Pancreas (tissue), 10 donors: Measurements from ENCODE around the gene CAPRIN2. TPM values are rescaled to one million over a fixed set of nuclear protein-coding genes. Genes with fewer than 3 reads are reported as not detected.

Experiments used
- ATAC-seq, 4 donors: fragments of 200-7000 bp; cut with Tn5 transposase; one replicate each; pipeline versions ENCODE4 v1.8.0 to v1.9.1; 2020; ENCODE audit warnings: mild to moderate bottlenecking in 4 of 4, moderate library complexity in 4 of 4
- DNase-seq, 6 donors: peaks; one replicate each; pipeline ENCODE4 v3.0.0-alpha.2; 2020
- FAIRE-seq: peaks from 2 replicates; lab custom pipeline; 2012; peaks lifted over from hg19 to GRCh38; lab: Jason Lieb, UNC
- H3K27ac ChIP-seq, 4 donors: fragments of 200-600 bp; sonication (generic); 1 replicate in 3 of 4; 2 replicates in 1 of 4; pipeline versions ENCODE4 v1.5.0 to v1.8.0; 2020
- H3K27me3 ChIP-seq, 4 donors: fragments of 200-600 bp; one replicate each; pipeline ENCODE4 v1.8.0; 2021
- H3K36me3 ChIP-seq, 3 donors: fragments of 200-600 bp; sonication (generic) in 1 of 3; one replicate each; pipeline versions ENCODE4 v1.5.0 to v1.8.0; 2020 to 2021
- H3K4me1 ChIP-seq, 3 donors: fragments of 200-600 bp; one replicate each; pipeline ENCODE4 v1.8.0; 2021
- H3K4me3 ChIP-seq, 4 donors: fragments of 200-600 bp; sonication (generic) in 2 of 4; one replicate each; pipeline versions ENCODE4 v1.5.0 to v1.8.0; 2020 to 2021
- H3K9me3 ChIP-seq, 4 donors: fragments of 200-600 bp; one replicate each; pipeline ENCODE4 v1.8.0; 2021
- WGBS, 2 donors: extraction: QIAGEN DNeasy Blood & Tissue Kit; methylation state at CpG; one replicate each; pipeline ENCODE4 v1.1.7; 2013; 5-methylcytosine and 5-hydroxymethylcytosine counted together
- intact Hi-C, 3 donors: fragments of 100-400 bp; cut with DNase I; formaldehyde crosslinking; loops; one replicate each; pipeline versions ENCODE4 v1.11.1 to v1.14.2; 2022
- polyA plus RNA-seq, 2 donors: library from polyadenylated mRNA; stranded (reverse); fragments of 200-250 nt; gene quantifications; one replicate each; pipeline ENCODE4 v1.2.3, GENCODE V29; 2013
- total RNA-seq, 6 donors: library from RNA; stranded (reverse); fragmentation: NEBNext Ultra II Directional in 4 of 6; extraction: Animal tissue kit (Norgen Biotek cat#: 25700) in 4 of 6; gene quantifications; one replicate each; pipeline versions ENCODE4 v1.2.1 to v1.2.4, GENCODE V29; 2021 to 2023
- TF ChIP-seq, protein P1 (sequence below), 4 donors: fragments of 200-600 bp; sonication (generic) in 3 of 4; IDR thresholded peaks; one replicate each; pipeline versions ENCODE4 v1.5.0 to v1.8.0; 2021; ENCODE audit warnings: antibody characterized with exemption in 4 of 4
- donor health status: healthy with polysubstance abuse.
- donor health status: DM: no; HTN: no; CAD: no; lungs with moderate emphysema.
- donor health status: DM: no; HTN: no; CAD: no.
- donor health status: control.
- donor health status: control.
- donor health status: Bipolar disorder and iron deficiency.
- donor health status: DM: yes; HTN: yes; CAD: no.
- donor health status: DM: no; HTN: no; CAD: no.
- donor health status: DM: no; HTN: no; CAD: no.
- donor health status: DM: yes; HTN: yes; CAD: no.

The CAPRIN2 gene
- total and polyA plus RNA-seq, 8 donors = 5.7 to 25.6 (median 10.8) TPM

DNA sequence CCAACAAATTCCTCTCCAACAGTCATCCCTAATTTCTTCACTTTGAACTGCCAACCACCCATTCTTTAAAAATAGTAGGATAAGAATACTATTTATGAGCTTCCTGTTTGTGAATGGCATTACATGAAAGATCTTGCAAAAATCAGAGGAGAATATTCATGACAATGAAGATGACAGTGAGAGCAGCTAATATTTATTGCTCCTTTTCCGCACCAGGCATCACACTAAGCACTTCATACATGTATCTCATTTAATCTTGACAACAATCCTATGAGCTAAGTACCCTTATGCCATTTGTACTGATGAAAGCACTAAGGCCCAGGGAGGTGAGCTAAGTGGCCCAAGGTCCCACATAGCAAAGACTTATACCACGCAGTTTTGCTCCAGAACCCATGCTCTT, 37.3 kb upstream of the CAPRIN2 start:
- no peaks in the 10 kb centered on the region for H3K27me3 ChIP-seq
- H3K4me3 ChIP-seq = no peak overlapping the region
- TF ChIP-seq, protein P1, sequence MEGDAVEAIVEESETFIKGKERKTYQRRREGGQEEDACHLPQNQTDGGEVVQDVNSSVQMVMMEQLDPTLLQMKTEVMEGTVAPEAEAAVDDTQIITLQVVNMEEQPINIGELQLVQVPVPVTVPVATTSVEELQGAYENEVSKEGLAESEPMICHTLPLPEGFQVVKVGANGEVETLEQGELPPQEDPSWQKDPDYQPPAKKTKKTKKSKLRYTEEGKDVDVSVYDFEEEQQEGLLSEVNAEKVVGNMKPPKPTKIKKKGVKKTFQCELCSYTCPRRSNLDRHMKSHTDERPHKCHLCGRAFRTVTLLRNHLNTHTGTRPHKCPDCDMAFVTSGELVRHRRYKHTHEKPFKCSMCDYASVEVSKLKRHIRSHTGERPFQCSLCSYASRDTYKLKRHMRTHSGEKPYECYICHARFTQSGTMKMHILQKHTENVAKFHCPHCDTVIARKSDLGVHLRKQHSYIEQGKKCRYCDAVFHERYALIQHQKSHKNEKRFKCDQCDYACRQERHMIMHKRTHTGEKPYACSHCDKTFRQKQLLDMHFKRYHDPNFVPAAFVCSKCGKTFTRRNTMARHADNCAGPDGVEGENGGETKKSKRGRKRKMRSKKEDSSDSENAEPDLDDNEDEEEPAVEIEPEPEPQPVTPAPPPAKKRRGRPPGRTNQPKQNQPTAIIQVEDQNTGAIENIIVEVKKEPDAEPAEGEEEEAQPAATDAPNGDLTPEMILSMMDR (IDR thresholded peaks at IDR 0.05) = no peak
- WGBS, 2 donors = 96 to 98% methylated on average over 2 of the region's 2 CpGs
- no peaks in the 10 kb centered on the region for H3K9me3 ChIP-seq
- H3K27ac ChIP-seq = no peak overlapping the region
- DNase-seq = no peak
- no peak for FAIRE-seq
- ATAC-seq = no peak
- intact Hi-C loops = no loop called here
- H3K36me3 ChIP-seq = no peaks in the 10 kb centered on the region
- H3K4me1 ChIP-seq = no peaks in the 10 kb centered on the region

DNA sequence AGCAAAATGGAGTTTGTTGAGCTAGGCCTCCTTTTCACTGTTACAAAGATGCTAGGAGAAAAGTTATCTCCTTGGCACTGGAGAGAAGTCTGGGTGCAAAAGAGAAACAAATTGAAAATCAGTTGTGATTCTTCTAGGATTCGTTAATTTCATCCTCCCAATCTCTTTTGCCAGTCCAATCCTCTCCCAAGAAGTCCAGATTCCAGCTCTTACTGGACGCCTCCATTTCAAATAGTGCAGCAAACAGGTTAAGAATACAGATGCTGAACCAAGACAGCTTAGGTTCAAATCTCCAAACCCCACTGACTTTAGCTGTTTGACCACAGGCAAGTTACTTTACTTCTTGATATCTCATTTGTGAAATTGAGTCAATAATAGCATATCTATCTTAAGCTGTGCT, 34.0 kb upstream of the CAPRIN2 start:
- Histone ChIP-seq H3K36me3 (no peaks in the 10 kb centered on the region), H3K4me3 (no peak overlapping the region), H3K27me3 (no peaks in the 10 kb centered on the region), H3K9me3 (no peaks in the 10 kb centered on the region), H3K27ac (no peak overlapping the region), H3K4me1 (no peaks in the 10 kb centered on the region)
- TF ChIP-seq, protein P1 (IDR thresholded peaks at IDR 0.05) = no peak
- WGBS, 2 donors = 79 to 84% methylated on average over 2 of the region's 2 CpGs
- FAIRE-seq (no peak), DNase-seq (no peak), ATAC-seq (no peak)
- intact Hi-C loops = no loop called here

DNA sequence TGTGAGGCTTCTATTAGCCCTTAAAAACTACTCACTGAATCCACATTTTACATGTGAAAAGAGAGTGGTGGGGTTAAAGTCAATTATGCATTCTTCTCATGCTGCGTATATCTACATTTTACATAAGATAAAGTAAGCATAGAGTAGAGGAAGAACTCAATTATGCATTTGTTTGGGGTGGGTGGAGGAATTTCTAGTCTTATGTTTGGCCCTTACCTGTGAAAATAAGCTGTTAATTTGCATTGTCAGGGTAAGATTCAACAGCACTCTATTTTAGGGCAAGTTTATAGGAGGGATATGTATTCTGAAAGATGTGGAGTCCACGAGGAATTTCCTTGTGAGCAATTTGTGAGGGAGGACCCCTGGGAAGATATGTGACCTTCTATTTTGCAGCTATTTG, 30.9 kb upstream of the CAPRIN2 start:
- 71 to 76% methylated on average over 2 of the region's 2 CpGs for WGBS, 2 donors
- no peak overlapping the region for H3K4me3 ChIP-seq
- H3K27me3 ChIP-seq = no peaks in the 10 kb centered on the region
- FAIRE-seq = no peak
- H3K27ac ChIP-seq = no peak overlapping the region
- TF ChIP-seq, protein P1 (IDR thresholded peaks at IDR 0.05) = no peak
- no peaks in the 10 kb centered on the region for H3K36me3 ChIP-seq
- H3K4me1 ChIP-seq = no peaks in the 10 kb centered on the region
- intact Hi-C loops = no loop called here
- no peaks in the 10 kb centered on the region for H3K9me3 ChIP-seq
- no peak for ATAC-seq
- DNase-seq = no peak

DNA sequence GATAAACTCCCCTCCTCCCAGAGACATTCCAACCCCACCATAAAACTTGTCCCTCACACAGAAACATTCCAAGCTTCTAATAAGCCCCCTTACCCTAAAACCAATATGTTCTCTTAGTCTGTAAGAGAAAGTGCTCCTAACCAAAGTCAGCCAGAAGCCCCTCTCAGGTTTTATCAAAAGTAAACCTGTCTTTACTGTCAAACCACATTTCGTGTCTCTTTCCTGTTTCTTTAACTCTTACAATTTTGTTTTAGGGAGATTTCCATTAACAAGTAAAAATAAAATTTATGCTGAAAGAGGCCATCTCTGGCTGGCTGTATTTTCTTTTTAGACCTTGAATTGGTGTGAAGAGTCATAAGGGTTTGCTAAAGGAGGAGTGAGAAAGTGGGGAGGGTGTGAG, 29.8 kb upstream of the CAPRIN2 start:
- Histone ChIP-seq H3K27me3 (no peaks in the 10 kb centered on the region), H3K27ac (no peak overlapping the region), H3K9me3 (no peaks in the 10 kb centered on the region), H3K36me3 (no peaks in the 10 kb centered on the region), H3K4me3 (no peak overlapping the region), H3K4me1 (no peaks in the 10 kb centered on the region)
- DNase-seq (no peak), FAIRE-seq (no peak), ATAC-seq (no peak)
- intact Hi-C loops = no loop called here
- TF ChIP-seq, protein P1 (IDR thresholded peaks at IDR 0.05) = no peak
- 78 to 86% methylated on average over 1 of the region's 1 CpG for WGBS, 2 donors

DNA sequence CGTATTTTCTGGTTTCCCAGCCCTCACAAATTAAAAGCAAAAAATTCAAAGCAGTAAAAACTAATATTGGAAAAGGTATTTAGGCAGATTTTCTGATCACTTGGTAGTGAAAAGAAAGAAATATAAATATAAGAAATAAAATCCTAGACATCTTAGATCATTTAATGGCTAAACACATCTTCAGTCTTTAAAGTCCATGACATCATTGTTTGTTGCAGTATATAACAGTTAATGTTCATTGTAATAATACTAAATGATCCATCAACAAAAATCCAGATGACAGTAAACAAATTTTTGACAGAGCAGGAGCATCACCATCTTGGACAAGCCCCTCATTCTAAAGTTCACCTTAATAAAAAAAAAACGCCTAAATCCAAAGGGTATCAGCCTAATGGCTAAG, 29.2 kb upstream of the CAPRIN2 start:
- H3K27me3 ChIP-seq = no peaks in the 10 kb centered on the region
- FAIRE-seq = no peak
- H3K36me3 ChIP-seq = no peaks in the 10 kb centered on the region
- H3K4me3 ChIP-seq = no peak overlapping the region
- ATAC-seq = no peak
- no peaks in the 10 kb centered on the region for H3K4me1 ChIP-seq
- WGBS, 2 donors = 60 to 78% methylated on average over 2 of the region's 2 CpGs
- TF ChIP-seq, protein P1 (IDR thresholded peaks at IDR 0.05) = no peak
- H3K27ac ChIP-seq = no peak overlapping the region
- no peak for DNase-seq
- intact Hi-C loops = no loop called here
- no peaks in the 10 kb centered on the region for H3K9me3 ChIP-seq
